OCI-LY1 (cell line): ENCODE results near the gene SMYD3.

Source experiments
- CTCF ChIP-seq: fragments of 200-600 bp; sonication (generic), shearing (Covaris generic); IDR thresholded peaks from 2 replicates; pipeline ENCODE4 v1.5.1; 2017; ENCODE audit warnings: mild to moderate bottlenecking, antibody characterized with exemption, low read length, moderate library complexity, mixed read lengths
- EZH2 ChIP-seq: fragments of 200-600 bp; sonication (generic), shearing (Covaris generic); IDR thresholded peaks from 2 replicates; pipeline ENCODE4 v1.8.0; 2017; ENCODE audit warnings: borderline replicate concordance, mixed run types, mild to moderate bottlenecking, antibody characterized with exemption, low read length, moderate library complexity, mixed read lengths

- TF ChIP-seq EZH2 (no peak), CTCF (no peak)
Observed at GRCh38 chr1:245874942-245875580, 632.0 kb downstream of the SMYD3 start.
